ENCODE data around the gene MED9.

DNA sequence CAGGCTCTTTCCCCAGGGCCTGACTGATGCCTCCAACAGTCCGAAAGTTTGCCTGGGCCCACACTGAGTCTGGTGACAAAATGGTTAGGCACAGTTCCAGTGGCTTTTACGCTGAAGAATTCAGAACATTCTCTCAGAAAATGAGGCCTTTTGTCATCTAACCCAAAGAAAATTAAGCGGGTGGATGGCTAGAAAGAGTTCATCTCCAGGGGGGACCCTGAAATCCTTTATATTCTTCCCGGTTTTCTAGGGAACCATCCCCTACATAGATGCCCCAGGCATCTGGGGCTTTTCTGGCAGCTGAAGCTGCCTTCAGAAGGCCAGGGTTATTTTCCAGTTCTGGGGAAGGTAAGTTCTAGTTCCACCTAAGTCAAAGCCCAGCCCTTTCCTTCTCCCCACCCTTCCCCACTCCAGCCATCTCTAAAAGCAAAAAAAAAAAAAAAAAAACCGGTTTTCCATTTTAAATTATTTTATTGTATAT is 17.2 kb downstream of the MED9 start:
- TF ChIP-seq EZH2 (IDR thresholded peaks at IDR 0.05) (no peak), POLR2AphosphoS5 (IDR thresholded peaks at IDR 0.05; ENCODE audit: borderline replicate concordance, low read depth, low read length) (no peak)

All from SK-N-MC (cell line).